ENCODE results near the gene IRF1.

The IRF1 gene, protein sequence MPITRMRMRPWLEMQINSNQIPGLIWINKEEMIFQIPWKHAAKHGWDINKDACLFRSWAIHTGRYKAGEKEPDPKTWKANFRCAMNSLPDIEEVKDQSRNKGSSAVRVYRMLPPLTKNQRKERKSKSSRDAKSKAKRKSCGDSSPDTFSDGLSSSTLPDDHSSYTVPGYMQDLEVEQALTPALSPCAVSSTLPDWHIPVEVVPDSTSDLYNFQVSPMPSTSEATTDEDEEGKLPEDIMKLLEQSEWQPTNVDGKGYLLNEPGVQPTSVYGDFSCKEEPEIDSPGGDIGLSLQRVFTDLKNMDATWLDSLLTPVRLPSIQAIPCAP

DNA sequence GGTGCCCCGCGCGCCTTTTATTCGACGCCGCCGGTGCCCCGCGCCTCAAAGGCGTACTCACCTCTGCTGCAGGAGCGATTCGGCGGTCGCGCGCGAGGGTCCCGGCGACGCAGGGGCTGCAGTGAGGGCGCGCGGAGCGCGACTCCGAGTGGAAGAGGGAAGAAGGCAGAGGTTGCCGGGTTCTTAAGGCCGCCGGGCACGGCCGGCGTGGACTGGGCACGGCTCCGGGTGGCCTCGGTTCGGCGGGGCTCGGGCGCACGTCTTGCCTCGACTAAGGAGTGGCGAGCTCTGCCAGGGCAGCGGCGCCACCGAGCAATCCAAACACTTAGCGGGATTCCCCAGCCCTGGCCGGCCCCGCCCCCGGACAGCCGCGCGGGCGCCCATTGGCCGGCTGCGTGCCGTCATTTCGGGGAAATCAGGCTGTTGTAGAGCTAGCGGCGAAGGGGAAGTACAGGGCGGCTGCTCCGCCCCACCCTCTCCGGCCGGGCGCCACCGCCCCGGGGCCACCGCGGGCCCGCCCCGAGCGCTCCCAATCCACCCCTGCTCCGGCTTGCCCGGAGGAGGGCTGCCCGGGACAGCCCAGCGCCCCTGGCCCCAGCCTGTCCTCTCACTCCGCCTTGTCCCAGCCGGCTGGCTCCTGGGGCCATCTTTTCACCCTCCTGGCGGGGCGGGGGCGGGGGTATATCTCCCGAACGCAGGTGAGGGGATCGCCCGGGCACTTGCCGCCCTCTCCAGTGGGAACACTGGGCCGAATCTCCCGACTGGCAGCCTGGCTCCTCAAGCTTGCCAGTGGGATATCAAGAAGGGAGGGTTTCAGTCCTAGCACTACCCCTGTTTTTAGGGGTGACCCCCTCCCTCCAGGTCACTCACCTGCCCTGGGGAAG, at the start of gene IRF1:
IRF1 (minus strand) TSS at position 290 of the 884 bp plus-strand sequence. CDS start 1,295 bp downstream, outside the sequence.
- peak; percentile 81 for DNase-seq (ENCODE audit: low read depth)
- H3K4me3 ChIP-seq (ENCODE audit: low read length) = peak within 1 kb of the TSS; percentile 75
- TF ChIP-seq, protein P1, sequence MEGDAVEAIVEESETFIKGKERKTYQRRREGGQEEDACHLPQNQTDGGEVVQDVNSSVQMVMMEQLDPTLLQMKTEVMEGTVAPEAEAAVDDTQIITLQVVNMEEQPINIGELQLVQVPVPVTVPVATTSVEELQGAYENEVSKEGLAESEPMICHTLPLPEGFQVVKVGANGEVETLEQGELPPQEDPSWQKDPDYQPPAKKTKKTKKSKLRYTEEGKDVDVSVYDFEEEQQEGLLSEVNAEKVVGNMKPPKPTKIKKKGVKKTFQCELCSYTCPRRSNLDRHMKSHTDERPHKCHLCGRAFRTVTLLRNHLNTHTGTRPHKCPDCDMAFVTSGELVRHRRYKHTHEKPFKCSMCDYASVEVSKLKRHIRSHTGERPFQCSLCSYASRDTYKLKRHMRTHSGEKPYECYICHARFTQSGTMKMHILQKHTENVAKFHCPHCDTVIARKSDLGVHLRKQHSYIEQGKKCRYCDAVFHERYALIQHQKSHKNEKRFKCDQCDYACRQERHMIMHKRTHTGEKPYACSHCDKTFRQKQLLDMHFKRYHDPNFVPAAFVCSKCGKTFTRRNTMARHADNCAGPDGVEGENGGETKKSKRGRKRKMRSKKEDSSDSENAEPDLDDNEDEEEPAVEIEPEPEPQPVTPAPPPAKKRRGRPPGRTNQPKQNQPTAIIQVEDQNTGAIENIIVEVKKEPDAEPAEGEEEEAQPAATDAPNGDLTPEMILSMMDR (conservative IDR thresholded peaks at IDR 0.05; ENCODE audit: low read depth, low read length) = no peak

DNA sequence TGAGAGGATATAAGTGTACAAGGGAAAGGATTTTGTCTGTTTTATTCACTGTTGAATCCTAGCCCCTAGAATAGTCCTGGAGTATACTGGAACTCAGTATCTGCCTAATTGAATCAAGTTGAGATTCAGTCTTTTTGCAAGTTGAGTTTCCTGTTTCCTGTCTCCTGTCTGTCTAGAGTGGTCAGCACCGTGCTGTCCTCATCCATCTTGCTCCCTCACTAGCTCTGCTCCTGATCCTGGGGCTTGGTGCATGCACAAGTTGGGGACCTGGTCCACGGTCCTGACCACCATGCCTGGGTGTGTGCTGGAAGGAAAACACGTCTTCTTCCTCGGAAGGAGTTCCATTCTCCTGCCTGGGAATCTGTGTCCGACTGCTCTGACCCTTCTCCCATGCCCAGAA, 49.6 kb upstream of the IRF1 start:
- DNase-seq (ENCODE audit: low read depth) = no peak
- TF ChIP-seq, protein P1 (conservative IDR thresholded peaks at IDR 0.05; ENCODE audit: low read depth, low read length) = no peak
- H3K4me3 ChIP-seq (ENCODE audit: low read length) = no peak overlapping the region

DNA sequence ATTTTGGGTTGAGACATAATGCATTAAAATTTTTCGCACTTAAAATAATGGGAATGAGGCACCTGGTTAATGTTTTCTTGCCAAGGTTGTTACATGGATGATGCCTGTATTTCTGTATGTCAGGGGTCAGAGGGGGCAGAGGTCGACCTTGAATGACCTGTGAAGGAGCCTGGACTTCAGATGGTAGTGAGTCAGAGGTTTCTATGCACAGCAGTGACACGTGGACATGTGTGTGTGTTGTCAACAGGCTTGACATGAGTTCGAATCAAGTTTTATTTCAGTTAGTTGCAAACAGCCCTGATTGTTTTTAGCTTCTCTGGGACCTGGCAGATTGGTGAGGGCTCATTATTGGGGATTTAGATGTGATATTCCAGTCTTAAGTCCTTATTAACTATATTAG, 49.1 kb upstream of the IRF1 start:
- H3K4me3 ChIP-seq (ENCODE audit: low read length) = no peak overlapping the region
- TF ChIP-seq, protein P1 (conservative IDR thresholded peaks at IDR 0.05; ENCODE audit: low read depth, low read length) = no peak
- no peak for DNase-seq (ENCODE audit: low read depth)

DNA sequence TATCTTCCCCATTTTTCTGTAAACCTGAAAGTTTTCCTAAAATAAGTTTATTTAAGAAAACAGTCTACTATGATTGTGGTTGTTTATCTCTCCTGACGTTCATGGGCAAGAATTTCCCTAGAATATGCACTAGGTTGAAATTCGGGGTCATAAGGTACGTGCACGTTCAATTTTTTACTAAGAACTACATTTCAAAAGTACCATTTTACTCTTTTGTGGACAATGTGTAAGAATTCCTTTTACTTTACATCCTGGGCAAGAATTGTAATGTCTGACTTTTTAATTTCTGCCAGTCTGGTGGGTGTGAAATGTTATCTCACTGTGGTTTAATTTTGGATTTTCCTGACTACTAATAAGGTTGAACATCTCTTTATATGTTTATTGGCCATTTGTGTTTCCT, 40.4 kb upstream of the IRF1 start:
- no peak overlapping the region for H3K4me3 ChIP-seq (ENCODE audit: low read length)
- TF ChIP-seq, protein P1 (conservative IDR thresholded peaks at IDR 0.05; ENCODE audit: low read depth, low read length) = no peak
- DNase-seq (ENCODE audit: low read depth) = no peak

DNA sequence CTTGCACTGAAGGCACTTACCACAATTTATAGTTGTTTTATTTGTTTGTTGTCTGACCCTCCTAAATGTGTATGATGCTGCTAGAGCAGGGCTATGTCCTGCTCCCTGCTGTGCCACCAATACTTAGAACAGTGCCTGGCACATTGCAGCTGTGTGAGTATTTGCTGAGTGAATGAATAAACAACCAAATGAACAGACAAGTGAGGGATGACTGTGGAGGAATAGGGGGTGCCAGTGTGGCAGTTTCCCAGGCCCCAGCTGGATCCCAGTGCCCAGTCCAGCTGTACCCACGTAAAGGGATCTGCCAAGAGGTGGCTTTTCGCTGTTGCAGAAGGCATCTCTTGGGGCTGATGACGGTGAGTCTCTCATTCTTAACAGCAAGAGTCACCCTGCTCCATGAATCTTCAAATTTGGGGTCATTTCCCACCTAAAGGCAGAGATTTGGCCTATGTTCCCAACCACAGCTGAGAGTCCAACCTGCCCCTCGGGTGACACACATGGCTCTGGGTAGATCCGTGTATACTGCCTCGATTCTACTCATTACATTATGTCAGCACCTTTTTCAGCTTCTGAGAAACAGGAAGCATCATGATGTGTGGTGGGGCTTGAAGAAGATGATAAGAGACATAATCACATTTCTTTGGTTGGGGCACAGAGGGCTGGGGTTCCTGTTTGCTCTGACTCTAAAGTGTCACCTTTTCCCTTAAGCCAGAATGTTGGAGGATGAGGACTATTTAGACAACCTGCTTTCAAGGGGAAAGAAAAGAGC, 38.5 kb upstream of the IRF1 start:
- H3K4me3 ChIP-seq (ENCODE audit: low read length) = no peak overlapping the region
- TF ChIP-seq, protein P1 (conservative IDR thresholded peaks at IDR 0.05; ENCODE audit: low read depth, low read length) = no peak
- DNase-seq (ENCODE audit: low read depth) = no peak

DNA sequence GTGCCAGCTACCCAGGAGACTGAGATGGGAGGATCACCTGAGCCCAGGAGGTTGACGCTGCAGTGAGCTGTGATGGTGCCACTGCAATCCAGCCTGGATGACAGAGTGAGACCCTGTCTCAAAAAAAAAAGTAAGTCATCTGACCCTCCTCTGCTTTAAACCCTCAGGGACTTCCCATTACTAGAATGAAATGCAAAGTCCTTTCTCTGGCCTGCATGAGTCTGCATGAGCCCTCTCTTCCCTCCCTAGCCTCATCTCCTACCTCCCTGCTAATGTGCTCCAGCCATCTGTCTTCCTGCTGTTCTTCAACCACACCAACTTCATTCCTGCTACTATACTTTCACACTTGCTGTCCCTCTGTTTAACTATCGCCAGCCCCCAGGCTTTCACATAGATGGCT, 37.4 kb upstream of the IRF1 start:
- DNase-seq (ENCODE audit: low read depth) = no peak
- H3K4me3 ChIP-seq (ENCODE audit: low read length) = no peak overlapping the region
- TF ChIP-seq, protein P1 (conservative IDR thresholded peaks at IDR 0.05; ENCODE audit: low read depth, low read length) = no peak

Data from retinal pigment epithelial cell (primary cell).